ENCODE measurements around the gene CAMK2D. TPM values are rescaled to one million over a fixed set of nuclear protein-coding genes. Genes with fewer than 3 reads are reported as not detected.

The CAMK2D gene
- total and polyA plus RNA-seq, 2 experiments from 2014 or later, result 4.9 to 14.6 TPM

DNA sequence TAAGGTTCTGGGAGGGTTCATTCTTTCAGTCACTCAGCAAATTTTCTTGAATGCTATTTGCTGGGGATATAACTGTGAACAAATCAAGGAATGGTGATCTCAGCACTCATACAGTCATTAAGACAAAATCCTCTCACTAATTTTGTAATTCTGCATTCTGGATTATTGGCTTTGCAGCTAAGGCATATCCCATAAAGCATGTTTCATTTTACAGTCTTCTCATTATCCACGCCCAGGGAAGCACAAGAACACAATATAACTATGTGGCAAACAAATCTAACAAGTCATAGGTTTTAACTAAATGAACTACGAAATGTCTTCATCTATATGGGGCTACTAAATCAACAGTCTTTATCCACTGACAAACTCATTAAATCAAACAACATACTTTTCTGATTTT is 139.9 kb downstream of the CAMK2D start:
- Histone ChIP-seq H3K4me1 (ENCODE audit: insufficient read depth) (no peaks in the 10 kb centered on the region), H3K27ac (ENCODE audit: low read depth) (no peak overlapping the region), H4K20me1 (replicated peaks; ENCODE audit: insufficient read depth) (no peaks in the 10 kb centered on the region), H3K4me3 (no peak overlapping the region), H3F3A (replicated peaks; ENCODE audit: low read depth) (no peaks in the 10 kb centered on the region), H2AFZ (no peak overlapping the region), H3K27me3 (ENCODE audit: insufficient read depth) (no peaks in the 10 kb centered on the region), H3K79me2 (replicated peaks; ENCODE audit: insufficient read depth) (no peaks in the 10 kb centered on the region), H3K36me3 (ENCODE audit: insufficient read depth) (no peaks in the 10 kb centered on the region), H3K9me2 (ENCODE audit: insufficient read depth) (no peaks in the 10 kb centered on the region), H3K4me2 (no peak overlapping the region)
- no peaks in the 10 kb centered on the region for H3K9me3 Mint-ChIP-seq
- TF ChIP-seq, protein P1, sequence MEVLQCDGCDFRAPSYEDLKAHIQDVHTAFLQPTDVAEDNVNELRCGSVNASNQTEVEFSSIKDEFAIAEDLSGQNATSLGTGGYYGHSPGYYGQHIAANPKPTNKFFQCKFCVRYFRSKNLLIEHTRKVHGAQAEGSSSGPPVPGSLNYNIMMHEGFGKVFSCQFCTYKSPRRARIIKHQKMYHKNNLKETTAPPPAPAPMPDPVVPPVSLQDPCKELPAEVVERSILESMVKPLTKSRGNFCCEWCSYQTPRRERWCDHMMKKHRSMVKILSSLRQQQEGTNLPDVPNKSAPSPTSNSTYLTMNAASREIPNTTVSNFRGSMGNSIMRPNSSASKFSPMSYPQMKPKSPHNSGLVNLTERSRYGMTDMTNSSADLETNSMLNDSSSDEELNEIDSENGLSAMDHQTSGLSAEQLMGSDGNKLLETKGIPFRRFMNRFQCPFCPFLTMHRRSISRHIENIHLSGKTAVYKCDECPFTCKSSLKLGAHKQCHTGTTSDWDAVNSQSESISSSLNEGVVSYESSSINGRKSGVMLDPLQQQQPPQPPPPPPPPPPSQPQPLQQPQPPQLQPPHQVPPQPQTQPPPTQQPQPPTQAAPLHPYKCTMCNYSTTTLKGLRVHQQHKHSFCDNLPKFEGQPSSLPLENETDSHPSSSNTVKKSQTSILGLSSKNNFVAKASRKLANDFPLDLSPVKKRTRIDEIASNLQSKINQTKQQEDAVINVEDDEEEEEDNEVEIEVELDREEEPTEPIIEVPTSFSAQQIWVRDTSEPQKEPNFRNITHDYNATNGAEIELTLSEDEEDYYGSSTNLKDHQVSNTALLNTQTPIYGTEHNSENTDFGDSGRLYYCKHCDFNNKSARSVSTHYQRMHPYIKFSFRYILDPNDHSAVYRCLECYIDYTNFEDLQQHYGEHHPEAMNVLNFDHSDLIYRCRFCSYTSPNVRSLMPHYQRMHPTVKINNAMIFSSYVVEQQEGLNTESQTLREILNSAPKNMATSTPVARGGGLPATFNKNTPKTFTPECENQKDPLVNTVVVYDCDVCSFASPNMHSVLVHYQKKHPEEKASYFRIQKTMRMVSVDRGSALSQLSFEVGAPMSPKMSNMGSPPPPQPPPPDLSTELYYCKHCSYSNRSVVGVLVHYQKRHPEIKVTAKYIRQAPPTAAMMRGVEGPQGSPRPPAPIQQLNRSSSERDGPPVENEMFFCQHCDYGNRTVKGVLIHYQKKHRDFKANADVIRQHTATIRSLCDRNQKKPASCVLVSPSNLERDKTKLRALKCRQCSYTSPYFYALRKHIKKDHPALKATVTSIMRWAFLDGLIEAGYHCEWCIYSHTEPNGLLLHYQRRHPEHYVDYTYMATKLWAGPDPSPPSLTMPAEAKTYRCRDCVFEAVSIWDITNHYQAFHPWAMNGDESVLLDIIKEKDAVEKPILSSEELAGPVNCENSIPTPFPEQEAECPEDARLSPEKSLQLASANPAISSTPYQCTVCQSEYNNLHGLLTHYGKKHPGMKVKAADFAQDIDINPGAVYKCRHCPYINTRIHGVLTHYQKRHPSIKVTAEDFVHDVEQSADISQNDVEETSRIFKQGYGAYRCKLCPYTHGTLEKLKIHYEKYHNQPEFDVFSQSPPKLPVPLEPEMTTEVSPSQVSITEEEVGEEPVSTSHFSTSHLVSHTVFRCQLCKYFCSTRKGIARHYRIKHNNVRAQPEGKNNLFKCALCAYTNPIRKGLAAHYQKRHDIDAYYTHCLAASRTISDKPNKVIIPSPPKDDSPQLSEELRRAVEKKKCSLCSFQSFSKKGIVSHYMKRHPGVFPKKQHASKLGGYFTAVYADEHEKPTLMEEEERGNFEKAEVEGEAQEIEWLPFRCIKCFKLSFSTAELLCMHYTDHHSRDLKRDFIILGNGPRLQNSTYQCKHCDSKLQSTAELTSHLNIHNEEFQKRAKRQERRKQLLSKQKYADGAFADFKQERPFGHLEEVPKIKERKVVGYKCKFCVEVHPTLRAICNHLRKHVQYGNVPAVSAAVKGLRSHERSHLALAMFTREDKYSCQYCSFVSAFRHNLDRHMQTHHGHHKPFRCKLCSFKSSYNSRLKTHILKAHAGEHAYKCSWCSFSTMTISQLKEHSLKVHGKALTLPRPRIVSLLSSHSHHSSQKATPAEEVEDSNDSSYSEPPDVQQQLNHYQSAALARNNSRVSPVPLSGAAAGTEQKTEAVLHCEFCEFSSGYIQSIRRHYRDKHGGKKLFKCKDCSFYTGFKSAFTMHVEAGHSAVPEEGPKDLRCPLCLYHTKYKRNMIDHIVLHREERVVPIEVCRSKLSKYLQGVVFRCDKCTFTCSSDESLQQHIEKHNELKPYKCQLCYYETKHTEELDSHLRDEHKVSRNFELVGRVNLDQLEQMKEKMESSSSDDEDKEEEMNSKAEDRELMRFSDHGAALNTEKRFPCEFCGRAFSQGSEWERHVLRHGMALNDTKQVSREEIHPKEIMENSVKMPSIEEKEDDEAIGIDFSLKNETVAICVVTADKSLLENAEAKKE (CRISPR knock-in tag; IDR thresholded peaks at IDR 0.05), result no peak
- TF ChIP-seq STAT1 (IDR thresholded peaks at IDR 0.05; ENCODE audit: unreplicated experiment), result no peak
- no peak for TF ChIP-seq ZNF114 (CRISPR knock-in tag; IDR thresholded peaks at IDR 0.05)
- no peak for TF ChIP-seq CREB1 (CRISPR knock-in tag; IDR thresholded peaks at IDR 0.05; ENCODE audit: low read depth)
- TF ChIP-seq, protein P2, sequence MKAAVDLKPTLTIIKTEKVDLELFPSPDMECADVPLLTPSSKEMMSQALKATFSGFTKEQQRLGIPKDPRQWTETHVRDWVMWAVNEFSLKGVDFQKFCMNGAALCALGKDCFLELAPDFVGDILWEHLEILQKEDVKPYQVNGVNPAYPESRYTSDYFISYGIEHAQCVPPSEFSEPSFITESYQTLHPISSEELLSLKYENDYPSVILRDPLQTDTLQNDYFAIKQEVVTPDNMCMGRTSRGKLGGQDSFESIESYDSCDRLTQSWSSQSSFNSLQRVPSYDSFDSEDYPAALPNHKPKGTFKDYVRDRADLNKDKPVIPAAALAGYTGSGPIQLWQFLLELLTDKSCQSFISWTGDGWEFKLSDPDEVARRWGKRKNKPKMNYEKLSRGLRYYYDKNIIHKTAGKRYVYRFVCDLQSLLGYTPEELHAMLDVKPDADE (IDR thresholded peaks at IDR 0.05), result no peak
- TF ChIP-seq EZH2 (IDR thresholded peaks at IDR 0.05; ENCODE audit: low read depth, unreplicated experiment), result no peak
- TF ChIP-seq POLR2AphosphoS5 (IDR thresholded peaks at IDR 0.05; ENCODE audit: low read depth), result no peak
- no peak for TF ChIP-seq ZNF331 (CRISPR knock-in tag; IDR thresholded peaks at IDR 0.05; ENCODE audit: low read depth)
- TF ChIP-seq, protein P3, sequence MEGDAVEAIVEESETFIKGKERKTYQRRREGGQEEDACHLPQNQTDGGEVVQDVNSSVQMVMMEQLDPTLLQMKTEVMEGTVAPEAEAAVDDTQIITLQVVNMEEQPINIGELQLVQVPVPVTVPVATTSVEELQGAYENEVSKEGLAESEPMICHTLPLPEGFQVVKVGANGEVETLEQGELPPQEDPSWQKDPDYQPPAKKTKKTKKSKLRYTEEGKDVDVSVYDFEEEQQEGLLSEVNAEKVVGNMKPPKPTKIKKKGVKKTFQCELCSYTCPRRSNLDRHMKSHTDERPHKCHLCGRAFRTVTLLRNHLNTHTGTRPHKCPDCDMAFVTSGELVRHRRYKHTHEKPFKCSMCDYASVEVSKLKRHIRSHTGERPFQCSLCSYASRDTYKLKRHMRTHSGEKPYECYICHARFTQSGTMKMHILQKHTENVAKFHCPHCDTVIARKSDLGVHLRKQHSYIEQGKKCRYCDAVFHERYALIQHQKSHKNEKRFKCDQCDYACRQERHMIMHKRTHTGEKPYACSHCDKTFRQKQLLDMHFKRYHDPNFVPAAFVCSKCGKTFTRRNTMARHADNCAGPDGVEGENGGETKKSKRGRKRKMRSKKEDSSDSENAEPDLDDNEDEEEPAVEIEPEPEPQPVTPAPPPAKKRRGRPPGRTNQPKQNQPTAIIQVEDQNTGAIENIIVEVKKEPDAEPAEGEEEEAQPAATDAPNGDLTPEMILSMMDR (conservative IDR thresholded peaks at IDR 0.05; ENCODE audit: low read depth in 2 of 2), result no peak
- H3K4me1 Mint-ChIP-seq, result no peaks in the 10 kb centered on the region
- ATAC-seq (no peak), DNase-seq (ENCODE audit: low spot score) (no peak)
- no peaks in the 10 kb centered on the region for H3K36me3 Mint-ChIP-seq (ENCODE audit: low read depth)
- no peak overlapping the region for H3K27ac Mint-ChIP-seq
- H3K27me3 Mint-ChIP-seq (ENCODE audit: insufficient read depth, low read depth, poor library complexity), result no peaks in the 10 kb centered on the region
- no peak overlapping the region for H3K4me3 Mint-ChIP-seq
